Progenitor cell of endocrine pancreas (in vitro differentiated cells): ENCODE data around the gene YOD1. TPM values are rescaled to one million over a fixed set of nuclear protein-coding genes. Genes with fewer than 3 reads are reported as not detected.

Experiments
- DNase-seq: peaks from one replicate; pipeline ENCODE4 v3.0.0; 2021; ENCODE audit warnings: low spot score; ENCODE audit not compliant: unreplicated experiment
- H3K27ac Mint-ChIP-seq: 2 replicates; pipeline ENCODE4 v1.8.0; 2021; ENCODE audit warnings: mild to moderate bottlenecking, moderate library complexity, mixed read lengths
- H3K27me3 Mint-ChIP-seq: 2 replicates; pipeline ENCODE4 v1.8.0; 2021; ENCODE audit warnings: mixed read lengths
- H3K36me3 Mint-ChIP-seq: 2 replicates; pipeline ENCODE4 v1.8.0; 2022; ENCODE audit warnings: mixed read lengths; ENCODE audit not compliant: insufficient read depth
- H3K4me1 Mint-ChIP-seq: 2 replicates; pipeline ENCODE4 v1.8.0; 2021; ENCODE audit warnings: low read depth, mixed read lengths
- H3K4me3 Mint-ChIP-seq: 2 replicates; pipeline ENCODE4 v1.8.0; 2021; ENCODE audit warnings: low read depth, mild to moderate bottlenecking, moderate library complexity, mixed read lengths
- H3K9me3 Mint-ChIP-seq: 2 replicates; pipeline ENCODE4 v1.8.0; 2021; ENCODE audit warnings: low read depth, mixed read lengths
- CTCF ChIP-seq: fragments of 200-600 bp; sonication (generic); IDR thresholded peaks from one replicate; pipeline ENCODE4 v1.5.0; 2021; ENCODE audit warnings: antibody characterized with exemption, mild to moderate bottlenecking; ENCODE audit not compliant: unreplicated experiment
- total RNA-seq: library from RNA; stranded (reverse); gene quantifications from 2 replicates; pipeline ENCODE4 v1.2.1, GENCODE V29; 2021

YOD1 gene
- total RNA-seq, 1 donor from 2014 or later = 8.7 TPM

DNA sequence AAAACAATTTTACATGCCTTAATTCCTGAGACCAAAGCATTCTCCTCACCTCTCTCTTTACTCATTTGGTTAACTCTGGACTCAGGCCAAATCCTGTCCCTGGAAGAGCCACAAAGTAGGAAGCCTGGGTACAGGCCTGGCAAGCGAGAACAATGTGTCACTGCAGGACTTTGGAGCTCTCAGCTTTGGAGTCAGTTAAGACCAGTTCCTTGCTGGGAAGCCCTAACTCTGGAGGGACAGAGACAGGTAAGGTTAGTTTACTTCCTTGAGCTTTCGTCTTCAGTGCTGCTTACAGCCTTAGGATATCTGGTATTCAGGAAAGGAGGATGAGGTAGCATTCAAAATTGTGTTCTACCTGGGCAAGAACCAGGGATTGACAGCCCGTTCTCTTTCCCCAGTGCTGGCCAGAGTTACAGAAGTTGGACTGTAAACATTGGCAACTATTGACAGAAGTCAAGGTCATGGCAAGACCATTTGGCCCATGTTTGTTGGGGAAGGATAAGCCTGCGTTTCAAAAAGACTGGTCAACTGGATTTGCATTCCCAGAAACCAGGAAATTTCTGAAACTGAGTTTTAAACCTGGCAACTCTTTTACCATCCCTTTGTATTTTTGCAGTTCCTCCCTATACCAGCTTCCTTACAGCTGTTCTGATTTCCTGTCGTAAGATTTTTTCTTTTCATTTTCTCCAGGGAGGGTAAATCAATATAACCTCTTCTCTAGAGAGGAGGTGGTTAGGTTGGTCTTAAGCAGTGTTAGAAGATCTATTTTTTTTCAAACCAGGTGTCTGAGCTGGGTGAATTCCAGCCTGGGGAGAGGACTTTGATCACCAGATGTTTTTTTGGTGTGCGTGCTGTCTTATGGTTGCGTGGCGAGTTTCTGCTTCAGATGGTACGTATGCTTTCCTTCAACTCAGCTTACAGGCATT is 38.0 kb upstream of the YOD1 start, which contains the start of gene C4BPB:
TSS of gene C4BPB (plus strand) at position 160 of the 926 bp plus-strand sequence. CDS start at position 832, 672 bp downstream.
- no peak within 1 kb of the TSS for H3K4me3 Mint-ChIP-seq
- peaks cover 10% of the 10 kb centered on the region for H3K27me3 Mint-ChIP-seq
- no peaks in the 10 kb centered on the region for H3K9me3 Mint-ChIP-seq
- H3K36me3 Mint-ChIP-seq = no peaks in the 10 kb centered on the region
- no peak for DNase-seq
- H3K4me1 Mint-ChIP-seq = peaks cover 18% of the 10 kb centered on the region
- no peak within 1 kb of the TSS for H3K27ac Mint-ChIP-seq
- TF ChIP-seq CTCF = no peak

- TF ChIP-seq CTCF = no peak
- no peaks in the 10 kb centered on the region for H3K36me3 Mint-ChIP-seq
- H3K9me3 Mint-ChIP-seq = no peaks in the 10 kb centered on the region
- DNase-seq = no peak
- peaks cover 18% of the 10 kb centered on the region for H3K4me1 Mint-ChIP-seq
- no peak overlapping the region for H3K4me3 Mint-ChIP-seq
- peaks cover 14% of the 10 kb centered on the region for H3K27me3 Mint-ChIP-seq
- no peak overlapping the region for H3K27ac Mint-ChIP-seq
Observed at GRCh38 chr1:207088161-207088560, 37.2 kb upstream of the YOD1 start.

GRCh38 chr1:207085887-207086286 is 34.9 kb upstream of the YOD1 start:
- H3K27me3 Mint-ChIP-seq = peaks cover 14% of the 10 kb centered on the region
- no peak for DNase-seq
- H3K4me1 Mint-ChIP-seq = peaks cover 22% of the 10 kb centered on the region
- H3K9me3 Mint-ChIP-seq = no peaks in the 10 kb centered on the region
- no peak overlapping the region for H3K27ac Mint-ChIP-seq
- TF ChIP-seq CTCF = no peak
- no peaks in the 10 kb centered on the region for H3K36me3 Mint-ChIP-seq
- H3K4me3 Mint-ChIP-seq = no peak overlapping the region

DNA sequence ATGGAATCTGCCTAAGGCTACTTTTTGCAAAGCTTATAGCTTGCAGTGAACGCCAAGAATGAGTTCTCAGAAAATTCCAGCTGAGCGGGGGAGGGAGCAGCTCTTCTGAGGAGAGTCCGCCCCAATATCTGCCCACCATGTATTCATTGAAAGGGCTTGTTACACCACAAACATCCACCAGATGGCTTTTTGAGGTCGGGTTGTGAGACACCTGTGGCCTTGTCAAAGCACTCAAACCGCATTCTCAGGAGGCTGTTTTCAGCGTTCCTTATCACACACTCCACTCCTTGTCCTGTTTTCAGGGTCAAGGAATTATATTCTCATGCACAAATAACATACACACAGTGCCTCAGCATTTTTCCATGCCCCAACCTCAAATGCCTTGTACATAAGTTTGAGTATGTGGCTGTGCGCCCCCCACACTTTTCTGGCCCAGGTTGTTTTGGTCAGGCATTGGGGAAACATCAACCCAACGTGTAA is 33.7 kb upstream of the YOD1 start:
- no peaks in the 10 kb centered on the region for H3K9me3 Mint-ChIP-seq
- H3K4me3 Mint-ChIP-seq = no peak overlapping the region
- peaks cover 22% of the 10 kb centered on the region for H3K4me1 Mint-ChIP-seq
- DNase-seq = peak; percentile 45
- H3K27ac Mint-ChIP-seq = no peak overlapping the region
- H3K36me3 Mint-ChIP-seq = no peaks in the 10 kb centered on the region
- peak; percentile 71 for TF ChIP-seq CTCF
- H3K27me3 Mint-ChIP-seq = peaks cover 14% of the 10 kb centered on the region

- no peak for TF ChIP-seq CTCF
- Mint-ChIP-seq H3K4me1 (peaks cover 20% of the 10 kb centered on the region), H3K4me3 (no peak overlapping the region), H3K27me3 (peaks cover 14% of the 10 kb centered on the region), H3K9me3 (no peaks in the 10 kb centered on the region), H3K36me3 (no peaks in the 10 kb centered on the region), H3K27ac (no peak overlapping the region)
- DNase-seq = no peak
Observed at GRCh38 chr1:207084232-207084631, 33.2 kb upstream of the YOD1 start.
